T-cell (primary cell): ENCODE measurements around the gene IMMP2L. TPM values are rescaled to one million over a fixed set of nuclear protein-coding genes. Genes with fewer than 3 reads are reported as not detected.

ENCODE experiments used
- ATAC-seq, 4 experiments: fragments of 200-7000 bp in 3 of 4; fragments of 150-1000 bp in 1 of 4; cut with Tn5 transposase; replicated peaks in 1 of 4; 1 replicate in 3 of 4; 2 replicates in 1 of 4; pipeline ENCODE4 v1.10.0; 2021; ENCODE audit warnings: moderate library complexity in 3 of 4, mild to moderate bottlenecking in 2 of 4, moderate number of reproducible peaks in 1 of 4
- CTCF ChIA-PET, 2 donors: fragments of 300-600 bp; sonication (Branson Sonifier 250); formaldehyde crosslinking; loops; one replicate each; lab custom pipeline; 2022; ENCODE audit warnings: antibody characterized with exemption in 2 of 2; lab: Charles Lee
- POLR2A ChIA-PET, 2 donors: fragments of 300-600 bp; sonication (Branson Sonifier 250); formaldehyde crosslinking; loops; one replicate each; lab custom pipeline; 2022; ENCODE audit warnings: antibody characterized with exemption in 2 of 2; lab: Charles Lee
- DNase-seq, 35 experiments: peaks; one replicate each; pipeline versions ENCODE4 v3.0.0 to v3.0.0-alpha.2; 2013 to 2023
- H3K27ac ChIP-seq: one replicate; pipeline ENCODE4 v1.5.1; 2013; ENCODE audit warnings: low read length
- H3K27me3 ChIP-seq, 2 experiments: replicated peaks in 1 of 2; 1 replicate in 1 of 2; 2 replicates in 1 of 2; pipeline versions ENCODE4 v1.6.1 to v1.7.0; 2013; ENCODE audit warnings: low read length in 1 of 2, mixed read lengths in 1 of 2; ENCODE audit not compliant: control insufficient read depth in 2 of 2, insufficient read depth in 2 of 2; ENCODE audit errors: extremely low read depth in 1 of 2
- H3K36me3 ChIP-seq, 2 donors: 1 replicate in 1 of 2; 2 replicates in 1 of 2; pipeline versions ENCODE4 v1.6.1 to v1.7.0; 2013; ENCODE audit warnings: low read length in 1 of 2; ENCODE audit not compliant: control insufficient read depth in 2 of 2, insufficient read depth in 1 of 2; ENCODE audit errors: extremely low read depth in 1 of 2
- H3K4me1 ChIP-seq, 2 experiments: 1 replicate in 1 of 2; 2 replicates in 1 of 2; pipeline versions ENCODE4 v1.6.1 to v1.7.0; 2013; ENCODE audit warnings: low read length in 2 of 2, mixed read lengths in 1 of 2; ENCODE audit not compliant: insufficient read depth in 2 of 2, control insufficient read depth in 1 of 2; ENCODE audit errors: extremely low read depth in 1 of 2
- H3K4me3 ChIP-seq, 2 donors: 1 replicate in 1 of 2; 2 replicates in 1 of 2; pipeline versions ENCODE4 v1.5.1 to v1.7.0; 2013; ENCODE audit warnings: mild to moderate bottlenecking in 2 of 2, low read length in 1 of 2, moderate library complexity in 1 of 2; ENCODE audit not compliant: control insufficient read depth in 1 of 2; ENCODE audit errors: extremely low read depth in 1 of 2
- H3K9me3 ChIP-seq: 2 replicates; pipeline ENCODE4 v1.7.0; 2013
- H3K27ac Mint-ChIP-seq, 2 donors: one replicate each; pipeline ENCODE4 v1.8.0; 2020 to 2021; ENCODE audit warnings: mild to moderate bottlenecking in 2 of 2, mixed read lengths in 2 of 2
- H3K27me3 Mint-ChIP-seq, 2 donors: one replicate each; pipeline ENCODE4 v1.8.0; 2021 to 2022; ENCODE audit warnings: mixed read lengths in 2 of 2
- H3K36me3 Mint-ChIP-seq: one replicate; pipeline ENCODE4 v1.8.0; 2021; ENCODE audit warnings: mixed read lengths
- H3K4me1 Mint-ChIP-seq, 3 donors: one replicate each; pipeline ENCODE4 v1.8.0; 2020 to 2022; ENCODE audit warnings: mixed read lengths in 3 of 3, mild to moderate bottlenecking in 1 of 3
- H3K4me3 Mint-ChIP-seq, 3 donors: one replicate each; pipeline ENCODE4 v1.8.0; 2020 to 2022; ENCODE audit warnings: mild to moderate bottlenecking in 3 of 3, mixed read lengths in 3 of 3, moderate library complexity in 3 of 3
- H3K9me3 Mint-ChIP-seq, 3 donors: one replicate each; pipeline ENCODE4 v1.8.0; 2020 to 2022; ENCODE audit warnings: mixed read lengths in 3 of 3
- WGBS: methylation state at CpG from one replicate; pipeline ENCODE4 v1.1.5; 2013; ENCODE audit warnings: missing lambda C conversion rate; ENCODE audit not compliant: insufficient coverage; 5-methylcytosine and 5-hydroxymethylcytosine counted together
- total RNA-seq, 35 experiments: library from RNA in 6 of 35; stranded (reverse) in 6 of 35; fragments of 120-200 nt in 1 of 35; gene quantifications; one replicate each; pipeline versions ENCODE4 v1.2.1 to v1.2.4 and lab custom pipeline; 2013 to 2026

The IMMP2L gene
- total RNA-seq, 5 donors from 2014 or later (not counting 1 experiment from before 2014, with no cell fraction given), result 14.1 to 27.3 (median 21.7) TPM

GRCh38 chr7:111264981-111265380 lies 297.3 kb downstream of the IMMP2L start:
- H3K27ac ChIP-seq, result no peak overlapping the region
- Mint-ChIP-seq H3K4me3 (no peak overlapping the region), H3K27me3 (no peaks in the 10 kb centered on the region), H3K9me3 (no peaks in the 10 kb centered on the region), H3K27ac (no peak overlapping the region), H3K4me1 (no peaks in the 10 kb centered on the region), H3K36me3 (peaks cover 13% of the 10 kb centered on the region)
- no peaks in the 10 kb centered on the region for H3K9me3 ChIP-seq
- no CpG with 5 or more reads among the region's 1 CpG for WGBS
- no peak overlapping the region for H3K4me3 ChIP-seq
- H3K27me3 ChIP-seq, result no peaks in the 10 kb centered on the region
- CTCF ChIA-PET, result no interaction called here
- H3K4me1 ChIP-seq, result no peaks in the 10 kb centered on the region
- no peak for DNase-seq
- no peak for ATAC-seq
- POLR2A ChIA-PET, result interaction anchor here in 1 of 2 donors (0.6 kb wide), 1 partner anchor 175 kb away, joined by 3 read pairs; no protein-coding TSS in a partner anchor
- H3K36me3 ChIP-seq, result no peaks in the 10 kb centered on the region

- no peak for ATAC-seq
- no peaks in the 10 kb centered on the region for H3K36me3 ChIP-seq
- H3K9me3 Mint-ChIP-seq, result no peaks in the 10 kb centered on the region
- POLR2A ChIA-PET, result no interaction called here
- H3K4me1 ChIP-seq, result no peaks in the 10 kb centered on the region
- no peak overlapping the region for H3K4me3 Mint-ChIP-seq
- H3K4me3 ChIP-seq, result no peak overlapping the region
- WGBS, result 100% methylated on average over 1 of the region's 4 CpGs
- H3K27me3 Mint-ChIP-seq, result no peaks in the 10 kb centered on the region
- no peak for DNase-seq
- CTCF ChIA-PET, result no interaction called here
- H3K27me3 ChIP-seq, result no peaks in the 10 kb centered on the region
- no peak overlapping the region for H3K27ac ChIP-seq
- H3K27ac Mint-ChIP-seq, result no peak overlapping the region
- no peaks in the 10 kb centered on the region for H3K4me1 Mint-ChIP-seq
- H3K36me3 Mint-ChIP-seq, result peaks cover 13% of the 10 kb centered on the region
- no peaks in the 10 kb centered on the region for H3K9me3 ChIP-seq
These were observed 298.0 kb downstream of the IMMP2L start for GRCh38 chr7:111264111-111264868.

DNA sequence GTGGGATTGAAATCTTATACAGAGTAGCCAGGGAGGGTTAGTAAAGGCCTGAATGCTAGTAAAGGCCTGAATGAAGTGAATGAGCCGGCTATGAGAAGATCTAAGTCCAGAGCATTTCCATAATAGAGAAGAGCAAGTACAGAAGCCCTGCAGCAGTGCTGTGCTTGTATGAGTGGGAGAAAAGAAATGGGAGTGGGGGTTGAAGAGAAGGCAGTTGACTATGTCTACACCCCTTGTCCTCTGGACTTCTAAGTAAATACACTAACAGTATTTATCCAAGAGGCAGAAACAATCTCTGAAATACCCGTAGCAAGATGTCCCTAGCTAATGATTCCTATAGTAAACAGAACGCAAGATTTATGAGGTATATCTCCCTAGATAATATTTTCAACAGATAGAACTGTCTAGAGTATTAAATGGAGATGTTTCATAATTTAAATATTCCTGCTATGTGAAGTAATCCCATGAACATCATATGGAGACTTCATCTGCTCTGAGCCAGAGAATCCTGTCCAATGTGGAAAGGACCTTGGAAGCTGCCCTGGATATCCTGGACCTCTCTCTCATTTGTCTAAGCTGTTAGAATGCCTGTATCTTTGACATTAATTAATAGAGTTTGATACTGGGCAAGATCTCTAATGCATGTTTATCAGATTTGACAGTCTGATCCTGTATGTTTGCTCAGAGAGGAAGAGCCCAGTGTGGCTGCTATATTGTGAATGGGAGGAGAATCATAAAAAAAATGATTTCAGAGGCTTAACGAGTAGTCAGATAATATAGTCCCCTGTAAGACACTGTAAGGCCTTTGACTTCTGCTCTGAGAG lies 299.8 kb downstream of the IMMP2L start:
- H3K9me3 Mint-ChIP-seq, result no peaks in the 10 kb centered on the region
- Histone ChIP-seq H3K27me3 (no peaks in the 10 kb centered on the region), H3K4me1 (no peaks in the 10 kb centered on the region), H3K27ac (no peak overlapping the region), H3K4me3 (no peak overlapping the region), H3K36me3 (no peaks in the 10 kb centered on the region), H3K9me3 (no peaks in the 10 kb centered on the region)
- no peaks in the 10 kb centered on the region for H3K27me3 Mint-ChIP-seq
- peaks cover 13% of the 10 kb centered on the region for H3K36me3 Mint-ChIP-seq
- ATAC-seq (no peak), DNase-seq (no peak)
- 100% methylated on average over 1 of the region's 4 CpGs for WGBS
- H3K4me1 Mint-ChIP-seq, result no peaks in the 10 kb centered on the region
- no peak overlapping the region for H3K27ac Mint-ChIP-seq
- ChIA-PET CTCF (interaction anchor here in 1 of 2 donors (0.5 kb wide), 1 partner anchor 372 kb away, joined by 9 read pairs; no protein-coding TSS in a partner anchor), POLR2A (no interaction called here)
- H3K4me3 Mint-ChIP-seq, result no peak overlapping the region

DNA sequence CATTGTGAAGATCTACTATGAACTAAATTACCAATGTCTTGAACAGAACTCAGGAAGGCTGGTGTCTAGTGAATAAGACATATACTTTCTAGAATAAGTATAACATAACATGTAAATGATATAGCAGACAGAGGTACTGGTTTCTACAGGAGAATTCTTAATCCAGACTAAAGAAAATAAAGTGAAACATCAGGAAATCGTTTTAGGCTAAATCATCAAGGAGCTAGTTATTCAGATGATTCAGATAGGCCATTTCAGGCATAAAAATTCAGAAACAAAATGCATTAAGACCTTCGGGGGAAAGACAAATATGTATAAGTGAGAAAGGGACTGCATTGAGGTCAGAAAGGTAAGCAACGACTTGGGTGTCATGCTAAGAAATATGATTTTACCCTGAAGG lies 300.8 kb downstream of the IMMP2L start:
- no peaks in the 10 kb centered on the region for H3K36me3 ChIP-seq
- Mint-ChIP-seq H3K27ac (no peak overlapping the region), H3K4me1 (no peaks in the 10 kb centered on the region), H3K27me3 (no peaks in the 10 kb centered on the region), H3K4me3 (no peak overlapping the region), H3K36me3 (peaks cover 8% of the 10 kb centered on the region), H3K9me3 (no peaks in the 10 kb centered on the region)
- H3K27me3 ChIP-seq, result no peaks in the 10 kb centered on the region
- POLR2A ChIA-PET, result no interaction called here
- no peaks in the 10 kb centered on the region for H3K9me3 ChIP-seq
- no peaks in the 10 kb centered on the region for H3K4me1 ChIP-seq
- WGBS, result 82% methylated on average over 3 of the region's 3 CpGs
- no peak for DNase-seq
- ATAC-seq, result no peak
- CTCF ChIA-PET, result no interaction called here
- H3K27ac ChIP-seq, result no peak overlapping the region
- no peak overlapping the region for H3K4me3 ChIP-seq

- no peaks in the 10 kb centered on the region for H3K4me1 Mint-ChIP-seq
- no peaks in the 10 kb centered on the region for H3K27me3 ChIP-seq
- no peak for ATAC-seq
These were observed 302.3 kb downstream of the IMMP2L start for GRCh38 chr7:111259991-111260390.

GRCh38 chr7:111256391-111256790 lies 305.9 kb downstream of the IMMP2L start:
- ATAC-seq (no peak), DNase-seq (no peak)
- H3K36me3 ChIP-seq, result no peaks in the 10 kb centered on the region
- H3K27ac ChIP-seq, result no peak overlapping the region
- H3K9me3 Mint-ChIP-seq, result peaks cover 0 to 6% (median 3%) of the 10 kb centered on the region in 3 donors
- ChIA-PET POLR2A (no interaction called here), CTCF (no interaction called here)
- no peak overlapping the region for H3K4me3 Mint-ChIP-seq
- H3K9me3 ChIP-seq, result no peaks in the 10 kb centered on the region
- H3K27ac Mint-ChIP-seq, result no peak overlapping the region
- no peaks in the 10 kb centered on the region for H3K27me3 Mint-ChIP-seq
- H3K36me3 Mint-ChIP-seq, result peaks cover 8% of the 10 kb centered on the region
- no peaks in the 10 kb centered on the region for H3K27me3 ChIP-seq
- WGBS, result 100% methylated on average over 1 of the region's 1 CpG
- no peaks in the 10 kb centered on the region for H3K4me1 ChIP-seq
- H3K4me3 ChIP-seq, result no peak overlapping the region
- H3K4me1 Mint-ChIP-seq, result no peaks in the 10 kb centered on the region

More at GRCh38 chr7:111259991-111260390, 302.3 kb downstream of the IMMP2L start:
- Mint-ChIP-seq H3K9me3 (no peaks in the 10 kb centered on the region), H3K27me3 (no peaks in the 10 kb centered on the region), H3K4me3 (no peak overlapping the region), H3K36me3 (peaks cover 3% of the 10 kb centered on the region), H3K27ac (no peak overlapping the region)
- no peaks in the 10 kb centered on the region for H3K4me1 ChIP-seq
- CTCF ChIA-PET, result interaction anchor here in 1 of 2 donors (0.6 kb wide), 1 partner anchor 49 kb away, joined by 3 read pairs; no protein-coding TSS in a partner anchor
- no peaks in the 10 kb centered on the region for H3K9me3 ChIP-seq
- H3K27ac ChIP-seq, result no peak overlapping the region
- DNase-seq, result no peak
- H3K36me3 ChIP-seq, result no peaks in the 10 kb centered on the region
- WGBS, result 100% methylated on average over 2 of the region's 4 CpGs
- no peak overlapping the region for H3K4me3 ChIP-seq
- POLR2A ChIA-PET, result no interaction called here
